ENCODE results near the gene GATB. TPM values are rescaled to one million over a fixed set of nuclear protein-coding genes. Genes with fewer than 3 reads are reported as not detected.

GATB gene
- total RNA-seq, 1 donor from 2014 or later, result 15.7 TPM

GRCh38 chr4:151641983-151642382, 118.8 kb downstream of the GATB start:
- DNase-seq (ENCODE audit: low spot score, unreplicated experiment), result no peak
- no peak for TF ChIP-seq CTCF (IDR thresholded peaks at IDR 0.05; ENCODE audit: unreplicated experiment)
- Mint-ChIP-seq H3K9me3 (ENCODE audit: low read depth) (no peaks in the 10 kb centered on the region), H3K4me1 (ENCODE audit: low read depth) (peaks cover 3% of the 10 kb centered on the region), H3K27me3 (no peaks in the 10 kb centered on the region), H3K27ac (peak overlapping the region; percentile 17), H3K4me3 (ENCODE audit: low read depth) (no peak overlapping the region), H3K36me3 (ENCODE audit: insufficient read depth) (peaks cover 2% of the 10 kb centered on the region)

- TF ChIP-seq CTCF (IDR thresholded peaks at IDR 0.05; ENCODE audit: unreplicated experiment), result no peak
- peaks cover 4% of the 10 kb centered on the region for H3K36me3 Mint-ChIP-seq (ENCODE audit: insufficient read depth)
- no peak overlapping the region for H3K27ac Mint-ChIP-seq
- H3K4me1 Mint-ChIP-seq (ENCODE audit: low read depth), result peaks cover 3% of the 10 kb centered on the region
- H3K27me3 Mint-ChIP-seq, result no peaks in the 10 kb centered on the region
- no peaks in the 10 kb centered on the region for H3K9me3 Mint-ChIP-seq (ENCODE audit: low read depth)
- no peak for DNase-seq (ENCODE audit: low spot score, unreplicated experiment)
- H3K4me3 Mint-ChIP-seq (ENCODE audit: low read depth), result no peak overlapping the region
Observed at GRCh38 chr4:151641167-151641566, 119.6 kb downstream of the GATB start.

GRCh38 chr4:151640381-151640780, 120.4 kb downstream of the GATB start:
- H3K27ac Mint-ChIP-seq, result no peak overlapping the region
- H3K9me3 Mint-ChIP-seq (ENCODE audit: low read depth), result no peaks in the 10 kb centered on the region
- no peak for DNase-seq (ENCODE audit: low spot score, unreplicated experiment)
- H3K36me3 Mint-ChIP-seq (ENCODE audit: insufficient read depth), result peaks cover 9% of the 10 kb centered on the region
- no peak for TF ChIP-seq CTCF (IDR thresholded peaks at IDR 0.05; ENCODE audit: unreplicated experiment)
- H3K4me3 Mint-ChIP-seq (ENCODE audit: low read depth), result no peak overlapping the region
- H3K27me3 Mint-ChIP-seq, result no peaks in the 10 kb centered on the region
- H3K4me1 Mint-ChIP-seq (ENCODE audit: low read depth), result peaks cover 3% of the 10 kb centered on the region

- H3K27me3 Mint-ChIP-seq, result no peaks in the 10 kb centered on the region
- peaks cover 3% of the 10 kb centered on the region for H3K9me3 Mint-ChIP-seq (ENCODE audit: low read depth)
- peaks cover 3% of the 10 kb centered on the region for H3K4me1 Mint-ChIP-seq (ENCODE audit: low read depth)
- H3K27ac Mint-ChIP-seq, result no peak overlapping the region
- H3K36me3 Mint-ChIP-seq (ENCODE audit: insufficient read depth), result peaks cover 19% of the 10 kb centered on the region
- no peak overlapping the region for H3K4me3 Mint-ChIP-seq (ENCODE audit: low read depth)
- no peak for TF ChIP-seq CTCF (IDR thresholded peaks at IDR 0.05; ENCODE audit: unreplicated experiment)
- no peak for DNase-seq (ENCODE audit: low spot score, unreplicated experiment)
Observed at GRCh38 chr4:151638295-151638858, 122.4 kb downstream of the GATB start.

GRCh38 chr4:151631349-151631748, 129.5 kb downstream of the GATB start:
- TF ChIP-seq CTCF (IDR thresholded peaks at IDR 0.05; ENCODE audit: unreplicated experiment), result no peak
- Mint-ChIP-seq H3K27me3 (no peaks in the 10 kb centered on the region), H3K36me3 (ENCODE audit: insufficient read depth) (peaks cover 31% of the 10 kb centered on the region)

More at GRCh38 chr4:151631349-151631748, 129.5 kb downstream of the GATB start:
- Mint-ChIP-seq H3K4me3 (ENCODE audit: low read depth) (no peak overlapping the region), H3K27ac (no peak overlapping the region), H3K9me3 (ENCODE audit: low read depth) (peaks cover 7% of the 10 kb centered on the region), H3K4me1 (ENCODE audit: low read depth) (no peaks in the 10 kb centered on the region)
- no peak for DNase-seq (ENCODE audit: low spot score, unreplicated experiment)
